ENCODE data around the gene OR13H1.
"Not testable (repeated sequence)": the region's sequence is repeated elsewhere in the genome, so short reads cannot be mapped to it uniquely, and the experiment has no call there.

Gene OR13H1

GRCh38 chrX:131543774-131544173 lies at the start of gene OR13H1:
TSS of gene OR13H1 (plus strand) at chrX:131544074. CDS start at chrX:131544074, 0 bp downstream.
- DNase-seq (ENCODE audit: low read depth): no peak
- H3K4me3 ChIP-seq (ENCODE audit: low read length): no peak within 1 kb of the TSS
- TF ChIP-seq CTCF (conservative IDR thresholded peaks at IDR 0.05; ENCODE audit: low read length): no peak

GRCh38 chrX:131501556-131501955 lies 42.3 kb upstream of the OR13H1 start:
- not testable (repeated sequence) for DNase-seq (ENCODE audit: low read depth); H3K4me3 ChIP-seq (ENCODE audit: low read length)

- DNase-seq (ENCODE audit: low read depth): no peak
- no peak overlapping the region for H3K4me3 ChIP-seq (ENCODE audit: low read length)
- no peak for TF ChIP-seq CTCF (conservative IDR thresholded peaks at IDR 0.05; ENCODE audit: low read length)
Observed at GRCh38 chrX:131513159-131513914, 30.5 kb upstream of the OR13H1 start.

GRCh38 chrX:131521824-131522223 lies 22.1 kb upstream of the OR13H1 start:
- DNase-seq (ENCODE audit: low read depth): no peak
- H3K4me3 ChIP-seq (ENCODE audit: low read length): no peak overlapping the region
- no peak for TF ChIP-seq CTCF (conservative IDR thresholded peaks at IDR 0.05; ENCODE audit: low read length)

GRCh38 chrX:131544218-131544617 lies 344 bp downstream of the OR13H1 start:
- TF ChIP-seq CTCF (conservative IDR thresholded peaks at IDR 0.05; ENCODE audit: low read length): no peak

GRCh38 chrX:131549011-131549410 lies 5.1 kb downstream of the OR13H1 start:
- TF ChIP-seq CTCF (conservative IDR thresholded peaks at IDR 0.05; ENCODE audit: low read length): no peak
- H3K4me3 ChIP-seq (ENCODE audit: low read length): no peak overlapping the region
- no peak for DNase-seq (ENCODE audit: low read depth)

More at GRCh38 chrX:131544218-131544617, 344 bp downstream of the OR13H1 start:
- DNase-seq (ENCODE audit: low read depth): no peak
- no peak overlapping the region for H3K4me3 ChIP-seq (ENCODE audit: low read length)

- DNase-seq (ENCODE audit: low read depth); H3K4me3 ChIP-seq (ENCODE audit: low read length): not testable (repeated sequence)
Observed at GRCh38 chrX:131552453-131552852, 8.6 kb downstream of the OR13H1 start.

- no peak for TF ChIP-seq CTCF (conservative IDR thresholded peaks at IDR 0.05; ENCODE audit: low read length)
- DNase-seq (ENCODE audit: low read depth): no peak
- H3K4me3 ChIP-seq (ENCODE audit: low read length): no peak overlapping the region
Observed at GRCh38 chrX:131558562-131558961, 14.7 kb downstream of the OR13H1 start.
